HG03521 (cell line): ENCODE measurements around the gene LIPC.

Experiments
- ATAC-seq: cut with Tn5 transposase; IDR thresholded peaks from one replicate; pipeline ENCODE4 v1.9.1; 2021; ENCODE audit warnings: mild to moderate bottlenecking, moderate library complexity; ENCODE audit not compliant: unreplicated experiment

Gene LIPC

DNA sequence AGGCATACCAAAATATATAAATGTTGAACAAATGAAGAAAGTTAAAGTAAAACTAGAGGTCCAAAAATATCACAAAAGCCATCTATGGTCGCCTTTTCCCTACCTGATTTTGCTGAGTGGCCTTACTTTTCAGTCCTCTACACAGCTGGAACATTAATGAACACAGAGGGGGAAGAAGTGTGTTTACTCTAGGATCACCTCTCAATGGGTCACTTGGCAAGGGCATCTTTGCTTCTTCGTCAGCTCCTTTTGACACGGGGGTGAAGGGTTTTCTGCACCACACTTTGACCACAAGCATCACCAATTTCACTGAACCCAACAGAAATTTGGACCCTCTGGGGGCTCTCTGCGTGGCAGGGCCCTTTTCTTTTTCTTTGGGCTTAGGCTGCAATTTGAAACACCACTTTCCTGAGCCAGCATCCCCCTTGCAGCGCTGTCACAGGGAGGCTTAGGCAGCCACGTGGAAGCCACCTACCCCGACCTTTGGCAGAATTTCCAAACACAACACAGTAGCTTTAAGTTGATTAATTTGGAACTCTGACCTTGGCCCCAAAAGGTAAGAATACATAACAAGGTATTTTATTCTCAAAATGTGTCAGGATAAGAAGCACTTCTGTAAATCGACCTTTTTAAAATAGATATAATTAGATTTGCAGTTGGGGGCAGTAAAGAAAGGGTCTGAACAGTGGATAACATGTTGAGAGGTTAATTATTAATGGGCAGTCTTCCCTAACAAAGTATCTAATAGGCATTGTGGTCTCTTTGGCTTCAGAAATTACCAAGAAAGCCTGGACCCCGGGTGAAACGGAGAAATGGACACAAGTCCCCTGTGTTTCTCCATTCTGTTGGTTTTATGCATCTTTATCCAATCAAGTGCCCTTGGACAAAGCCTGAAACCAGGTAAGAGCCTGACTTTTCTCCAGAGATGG lies at the start of gene LIPC:
LIPC (plus strand) TSS at position 771 of the 929 bp plus-strand sequence; CDS start at position 813, 42 bp downstream.
- no peak for ATAC-seq

GRCh38 chr15:58383876-58384275 lies 47.9 kb upstream of the LIPC start:
- no peak for ATAC-seq

DNA sequence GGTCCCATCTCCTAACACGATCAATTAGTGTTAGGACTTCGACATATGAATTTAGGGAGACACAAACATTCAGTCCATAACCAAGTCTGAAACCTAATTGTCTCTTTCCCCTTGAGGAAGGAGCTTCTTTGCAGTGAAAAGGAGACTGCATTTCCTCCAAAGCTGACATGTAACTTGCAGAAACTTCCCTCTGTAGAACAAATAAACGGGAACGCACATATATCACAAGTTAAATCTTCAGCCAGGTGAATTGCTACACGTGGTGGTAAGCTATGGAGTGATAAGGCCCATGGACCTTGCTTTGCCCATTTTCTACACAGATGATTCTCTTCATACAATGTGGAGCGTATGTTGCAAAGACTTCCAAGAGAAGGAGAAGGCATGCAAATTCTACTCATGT lies 47.1 kb upstream of the LIPC start:
- no peak for ATAC-seq

GRCh38 chr15:58386081-58386480 lies 45.7 kb upstream of the LIPC start:
- no peak for ATAC-seq

DNA sequence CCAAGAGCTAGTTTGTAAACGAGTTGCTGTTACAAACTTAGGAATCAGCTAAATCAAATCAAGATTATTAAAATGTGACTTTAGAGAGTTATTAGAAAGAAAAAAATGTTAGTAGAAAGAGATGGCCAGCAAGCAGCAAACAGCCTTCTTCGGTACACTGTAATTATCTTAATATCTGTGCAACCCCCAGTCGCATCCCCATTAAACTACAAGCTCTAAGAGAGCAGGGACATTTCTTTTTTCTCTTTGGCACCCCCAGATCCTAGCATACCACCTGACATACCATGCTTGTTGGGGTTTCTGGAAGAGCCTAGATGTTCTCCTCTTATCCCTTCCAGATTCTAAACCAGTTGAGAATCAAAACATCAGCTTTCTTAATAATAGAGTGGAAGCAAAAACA lies 45.1 kb upstream of the LIPC start:
- no peak for ATAC-seq

- ATAC-seq, result no peak
Observed at GRCh38 chr15:58387130-58387529, 44.7 kb upstream of the LIPC start.

- no peak for ATAC-seq
Observed at GRCh38 chr15:58388211-58388610, 43.6 kb upstream of the LIPC start.

- ATAC-seq, result no peak
Observed at GRCh38 chr15:58390118-58390517, 41.7 kb upstream of the LIPC start.

GRCh38 chr15:58390655-58391054 lies 41.1 kb upstream of the LIPC start:
- ATAC-seq, result no peak

DNA sequence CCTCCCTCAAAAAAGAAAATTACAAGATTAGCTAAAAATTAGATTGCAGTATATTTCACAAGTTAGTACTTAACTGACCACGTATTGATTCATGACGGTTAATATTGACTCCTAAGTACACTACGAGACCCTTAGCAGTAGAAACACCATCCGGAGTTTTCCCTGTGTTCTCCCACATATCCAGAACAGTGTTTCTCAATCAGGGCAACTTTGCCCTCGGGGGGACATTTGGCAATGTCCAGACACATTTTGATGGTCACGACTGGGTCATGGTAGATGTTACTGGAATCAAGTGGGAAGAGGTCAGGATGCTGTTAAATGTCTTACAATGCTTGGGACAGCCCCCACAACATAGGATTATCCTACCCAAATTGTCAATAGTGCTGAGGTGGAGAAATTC lies 40.7 kb upstream of the LIPC start:
- ATAC-seq, result no peak

DNA sequence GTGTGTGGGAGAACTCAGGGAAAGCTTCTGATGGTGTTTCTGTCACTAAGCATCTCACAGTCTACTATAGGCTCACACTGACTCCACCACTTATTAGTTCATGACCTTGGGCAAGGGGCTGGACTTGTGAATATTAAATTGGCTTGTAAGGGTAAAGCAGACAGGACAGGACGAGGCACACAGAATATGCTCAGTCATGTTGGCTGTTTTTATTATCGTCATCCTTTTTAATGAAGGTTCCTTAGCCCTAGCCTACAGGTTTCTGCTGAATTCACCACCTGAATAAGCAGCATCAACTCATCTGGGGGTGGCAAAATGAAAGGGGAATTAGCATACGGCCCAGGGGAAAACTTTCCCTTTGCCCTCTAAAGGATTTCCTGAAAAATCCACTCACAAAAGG lies 39.6 kb upstream of the LIPC start:
- ATAC-seq, result no peak

- ATAC-seq, result no peak
Observed at GRCh38 chr15:58392611-58393161, 39.1 kb upstream of the LIPC start.

- ATAC-seq, result no peak
Observed at GRCh38 chr15:58393241-58393662, 38.5 kb upstream of the LIPC start.

DNA sequence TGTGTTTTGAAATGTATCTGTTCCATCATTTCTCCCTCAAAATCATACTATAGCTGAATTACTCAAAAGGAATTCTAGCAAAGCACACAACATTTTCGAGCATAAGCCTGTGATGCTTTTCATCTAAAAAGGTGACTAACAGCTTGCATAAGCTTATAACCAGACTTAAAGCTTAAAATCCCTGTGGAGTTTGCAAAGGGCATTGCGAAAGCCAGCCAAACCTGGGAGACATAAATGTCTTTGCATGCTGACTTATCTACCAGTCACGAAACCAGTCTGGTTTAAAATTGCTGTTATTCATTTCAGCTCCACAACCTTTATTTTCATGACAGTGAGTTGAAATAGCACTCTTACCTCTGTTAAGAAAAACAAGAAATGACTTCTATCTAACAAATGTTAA lies 35.6 kb upstream of the LIPC start:
- no peak for ATAC-seq

- ATAC-seq, result no peak
Observed at GRCh38 chr15:58398071-58398470, 33.7 kb upstream of the LIPC start.

GRCh38 chr15:58398643-58399042 lies 33.1 kb upstream of the LIPC start:
- no peak for ATAC-seq

- ATAC-seq, result no peak
Observed at GRCh38 chr15:58399739-58400138, 32.1 kb upstream of the LIPC start.

- no peak for ATAC-seq
Observed at GRCh38 chr15:58401276-58401675, 30.5 kb upstream of the LIPC start.

GRCh38 chr15:58401991-58402649 lies 29.7 kb upstream of the LIPC start:
- no peak for ATAC-seq

DNA sequence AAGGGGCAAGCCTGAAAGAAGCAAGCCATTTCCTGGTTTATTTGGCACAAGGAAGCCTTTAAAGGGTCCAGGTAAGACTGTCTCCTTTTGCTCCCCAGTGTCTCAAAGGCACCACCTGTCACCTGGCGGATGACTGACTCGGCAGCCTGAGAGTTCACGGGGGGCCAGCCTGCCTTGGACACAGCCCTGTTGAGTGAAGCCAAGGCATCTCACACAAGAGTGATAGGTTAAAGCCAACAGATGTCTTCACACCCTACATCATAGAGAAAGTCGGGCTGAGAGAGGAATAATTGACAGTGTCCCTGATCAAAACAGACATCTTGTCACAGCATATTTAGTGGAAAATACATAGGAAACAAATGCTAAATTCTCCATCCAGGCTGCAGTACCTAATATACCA lies 28.2 kb upstream of the LIPC start:
- ATAC-seq, result no peak

GRCh38 chr15:58404020-58404419 lies 27.8 kb upstream of the LIPC start:
- no peak for ATAC-seq

DNA sequence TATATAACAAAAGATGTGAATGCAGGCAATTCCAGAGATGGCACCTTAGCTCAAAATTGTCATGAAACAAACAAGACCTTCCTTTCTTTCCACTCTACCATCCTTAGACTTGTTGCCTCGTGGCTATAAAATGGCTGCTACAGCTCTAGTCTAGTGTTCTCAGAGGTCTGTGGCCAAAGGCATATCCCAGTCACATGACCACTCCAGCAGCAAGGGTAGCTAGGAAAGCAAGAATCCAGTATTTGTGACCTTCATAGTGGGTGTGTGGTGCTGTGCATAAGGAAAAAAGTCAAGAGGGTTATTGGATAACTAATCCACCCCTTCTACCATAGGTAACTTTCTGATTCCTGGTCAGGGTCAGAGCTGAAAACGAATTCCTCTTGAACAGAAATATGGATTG lies 27.1 kb upstream of the LIPC start:
- ATAC-seq, result no peak
